Naive B cell (primary cell): Measurements from ENCODE around the gene GH2. TPM values are rescaled to one million over a fixed set of nuclear protein-coding genes. Genes with fewer than 3 reads are reported as not detected.
"Not testable (repeated sequence)": the region's sequence is repeated elsewhere in the genome, so short reads cannot be mapped to it uniquely, and the experiment has no call there.

Source experiments
- ATAC-seq, 2 donors: fragments of 150-1000 bp; cut with Tn5 transposase; 2 replicates each; pipeline ENCODE4 v1.10.0; 2021; ENCODE audit warnings: low read depth in 2 of 2, mild to moderate bottlenecking in 2 of 2, moderate library complexity in 2 of 2
- DNase-seq: peaks from one replicate; pipeline ENCODE4 v3.0.0; 2022
- H3K27ac Mint-ChIP-seq, 6 donors: one replicate each; pipeline ENCODE4 v1.8.0; 2020 to 2022; ENCODE audit warnings: mild to moderate bottlenecking in 6 of 6, mixed read lengths in 6 of 6, moderate library complexity in 5 of 6, inconsistent platforms in 2 of 6
- H3K27me3 Mint-ChIP-seq, 3 donors: one replicate each; pipeline ENCODE4 v1.8.0; 2021 to 2022; ENCODE audit warnings: mixed read lengths in 3 of 3, mild to moderate bottlenecking in 1 of 3
- H3K36me3 Mint-ChIP-seq, 2 donors: one replicate each; pipeline ENCODE4 v1.8.0; 2020 to 2022; ENCODE audit warnings: mixed read lengths in 2 of 2, inconsistent platforms in 1 of 2, mild to moderate bottlenecking in 1 of 2
- H3K4me1 Mint-ChIP-seq, 3 donors: one replicate each; pipeline ENCODE4 v1.8.0; 2020 to 2022; ENCODE audit warnings: mixed read lengths in 3 of 3, inconsistent platforms in 1 of 3, mild to moderate bottlenecking in 1 of 3, moderate library complexity in 1 of 3
- H3K4me3 Mint-ChIP-seq, 8 donors: one replicate each; pipeline ENCODE4 v1.8.0; 2020 to 2022; ENCODE audit warnings: mild to moderate bottlenecking in 8 of 8, mixed read lengths in 8 of 8, moderate library complexity in 8 of 8, inconsistent platforms in 2 of 8
- H3K9me3 Mint-ChIP-seq, 7 donors: one replicate each; pipeline ENCODE4 v1.8.0; 2020 to 2022; ENCODE audit warnings: mixed read lengths in 7 of 7, mild to moderate bottlenecking in 5 of 7, inconsistent platforms in 2 of 7, moderate library complexity in 1 of 7
- polyA plus RNA-seq, 6 donors: library from polyadenylated mRNA; unstranded; fragments of 300-500 nt; fragmentation: Illumina TruSeq; gene quantifications; one replicate each; pipeline ENCODE4 v1.2.3, GENCODE V29; 2021; ENCODE audit warnings: low read depth in 6 of 6

The GH2 gene
- polyA plus RNA-seq, 6 donors from 2014 or later = not detected

DNA sequence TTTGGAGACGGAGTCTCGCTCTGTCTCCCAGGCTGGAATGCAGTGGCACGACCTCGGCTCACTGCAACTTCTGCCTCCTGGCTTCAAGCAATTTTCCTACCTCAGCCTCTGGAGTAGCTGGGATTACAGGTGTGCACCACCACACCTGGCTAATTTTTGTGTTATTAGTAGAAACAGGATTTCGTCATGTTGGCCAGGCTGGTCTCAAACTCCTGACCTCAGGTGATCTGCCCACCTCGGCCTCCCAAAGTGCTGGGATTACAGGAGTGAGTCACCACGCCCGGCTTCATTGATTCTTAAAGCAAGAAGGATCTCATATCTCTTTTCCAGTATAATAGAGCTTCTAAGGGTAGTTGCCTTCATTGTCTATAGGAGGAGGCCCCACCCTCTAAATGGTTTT, 23.1 kb upstream of the GH2 start:
- not testable (repeated sequence) for DNase-seq, H3K4me3 Mint-ChIP-seq, H3K9me3 Mint-ChIP-seq, ATAC-seq, H3K4me1 Mint-ChIP-seq, H3K36me3 Mint-ChIP-seq, H3K27me3 Mint-ChIP-seq
- peak overlapping the region in 1 of 6 donors; percentile 54 for H3K27ac Mint-ChIP-seq

DNA sequence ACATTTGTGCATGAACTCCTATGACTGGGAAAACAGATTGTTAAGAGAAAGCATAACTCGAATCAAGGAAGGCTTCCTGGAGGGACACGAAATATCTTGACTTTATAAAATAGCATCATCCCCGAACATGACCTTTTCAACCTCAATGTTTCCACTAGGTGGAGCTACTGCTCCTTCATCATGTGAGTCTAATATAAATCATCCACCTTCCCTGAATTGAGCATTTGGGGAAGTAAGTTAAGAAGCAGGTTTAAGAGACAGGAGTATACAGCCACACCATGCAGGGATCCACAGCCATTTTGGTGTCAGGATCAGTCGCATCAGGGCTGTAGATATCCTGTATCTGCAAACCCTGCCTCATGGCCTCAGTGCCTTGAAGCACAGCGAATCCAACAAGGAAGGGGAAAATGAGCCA, 22.1 kb upstream of the GH2 start:
- peak overlapping the region in 1 of 8 donors; percentile 84 for H3K4me3 Mint-ChIP-seq
- not testable (repeated sequence) for H3K36me3 Mint-ChIP-seq, H3K9me3 Mint-ChIP-seq, H3K4me1 Mint-ChIP-seq, H3K27me3 Mint-ChIP-seq
- DNase-seq = peak; percentile 63
- peak overlapping the region in 1 of 6 donors; percentile 94 for H3K27ac Mint-ChIP-seq
- peak; percentile 97 to 98 for ATAC-seq

DNA sequence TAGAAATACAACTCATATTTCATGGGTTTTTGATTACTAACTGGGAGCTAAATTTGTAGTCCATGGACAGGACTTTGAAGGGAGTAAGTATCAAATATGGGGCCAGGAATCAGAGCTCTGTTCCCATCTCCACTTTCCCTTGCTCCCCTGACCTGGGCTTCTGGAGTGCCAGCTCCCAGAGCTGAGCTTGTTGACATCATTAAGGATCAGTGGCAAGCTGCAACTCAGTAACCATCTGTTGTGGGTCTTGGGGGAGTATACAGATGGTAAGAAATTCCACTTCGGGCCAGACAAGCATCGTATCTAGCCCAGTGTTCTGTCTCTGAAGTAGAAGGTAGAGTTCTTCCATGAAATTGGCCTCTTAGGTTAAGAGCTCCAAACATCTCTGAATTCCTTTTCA, 20.2 kb upstream of the GH2 start:
- not testable (repeated sequence) for H3K4me1 Mint-ChIP-seq

DNA sequence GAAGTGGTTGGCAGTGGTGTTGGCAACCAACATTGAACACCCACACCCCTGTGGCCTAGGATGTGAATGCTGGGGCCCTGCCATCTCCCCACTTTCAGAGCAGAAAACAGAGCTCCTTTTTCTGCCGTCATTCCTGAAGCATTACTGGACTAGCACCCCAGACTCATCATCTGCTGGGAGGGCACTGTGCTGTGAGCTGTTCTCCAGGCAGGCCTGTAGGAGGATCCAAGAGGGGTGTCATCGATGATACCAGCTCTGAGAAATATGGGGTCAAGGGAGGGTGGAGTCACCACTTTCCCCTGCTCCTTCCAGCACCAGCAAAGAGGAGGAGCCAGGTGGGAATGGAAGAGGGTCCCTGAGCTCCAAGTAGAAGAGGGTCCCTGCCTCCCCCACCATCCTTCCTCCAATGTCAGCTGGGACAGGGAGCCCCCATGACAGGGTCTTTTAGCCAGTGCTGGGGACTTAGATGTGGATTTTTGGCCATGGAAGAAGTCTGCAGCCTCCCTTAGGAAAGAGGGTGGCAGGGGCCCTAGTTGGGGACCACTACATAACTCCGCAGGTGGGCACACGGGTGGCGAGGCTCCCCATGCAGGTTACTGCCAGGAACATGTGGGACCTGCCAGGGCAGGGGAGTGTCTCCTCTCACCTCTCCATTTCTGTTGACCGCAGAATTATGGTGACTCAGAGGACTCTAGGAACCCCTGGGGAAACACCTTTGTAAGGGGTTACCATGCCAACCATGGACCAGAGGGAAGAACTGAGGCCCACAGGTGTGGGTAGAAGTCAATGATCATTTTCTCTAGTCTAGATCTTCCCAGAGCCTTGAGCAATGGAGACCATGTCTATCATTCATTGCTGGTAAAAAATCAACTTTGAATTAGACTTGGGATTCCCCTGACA, 17.4 kb upstream of the GH2 start:
- not testable (repeated sequence) for H3K9me3 Mint-ChIP-seq, H3K27me3 Mint-ChIP-seq, H3K4me3 Mint-ChIP-seq, ATAC-seq, H3K4me1 Mint-ChIP-seq, DNase-seq, H3K36me3 Mint-ChIP-seq
- peak overlapping the region in 1 of 6 donors; percentile 3 for H3K27ac Mint-ChIP-seq

More for the DNA sequence above, 20.2 kb upstream of the GH2 start:
- H3K9me3 Mint-ChIP-seq, ATAC-seq, H3K27ac Mint-ChIP-seq, H3K27me3 Mint-ChIP-seq, H3K36me3 Mint-ChIP-seq, H3K4me3 Mint-ChIP-seq, DNase-seq: not testable (repeated sequence)

DNA sequence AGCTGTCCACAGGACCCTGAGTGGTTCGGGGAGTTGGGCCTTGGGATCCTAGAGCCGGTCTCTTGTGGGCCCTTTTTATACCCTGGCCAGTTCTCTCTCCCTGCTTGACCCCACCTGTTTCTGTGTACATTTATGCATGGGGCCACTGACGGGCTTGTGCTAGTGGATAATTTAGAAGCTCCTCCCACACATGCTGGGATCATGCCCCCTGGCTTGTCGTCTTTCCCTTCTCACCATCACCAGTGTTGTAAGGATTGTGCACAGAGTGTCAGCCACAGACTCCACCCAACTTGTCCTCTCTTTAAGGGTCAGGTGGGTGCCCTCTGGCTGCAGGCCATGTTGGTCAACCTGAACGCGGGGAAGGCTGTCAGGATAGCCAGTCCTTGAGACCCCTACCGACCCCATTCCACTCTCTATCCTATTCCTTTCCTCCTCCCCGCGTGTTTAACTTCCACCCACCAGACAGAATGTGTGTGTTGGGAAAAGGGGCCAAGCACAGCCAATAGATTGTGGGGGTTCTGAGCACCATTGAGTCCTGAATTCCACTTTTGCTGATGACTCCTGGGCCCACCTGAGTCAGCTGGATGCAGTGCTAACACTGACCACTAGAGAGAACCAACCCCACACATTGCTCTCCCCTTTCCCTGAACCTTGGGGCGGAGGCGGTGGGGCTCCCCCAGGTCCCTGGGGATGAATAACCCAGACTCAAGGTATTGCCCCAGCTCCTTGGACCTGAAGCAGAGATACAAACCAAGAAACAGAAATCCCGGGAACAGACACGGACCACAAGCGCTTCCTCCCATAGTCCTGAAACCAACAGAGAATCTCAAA, 15.0 kb upstream of the GH2 start, which contains the start of gene CSH1:
CSH1 (minus strand) TSS at position 51 of the 831 bp plus-strand sequence. CDS start 63 bp downstream, outside the sequence.
- H3K9me3 Mint-ChIP-seq, H3K4me1 Mint-ChIP-seq, DNase-seq, H3K4me3 Mint-ChIP-seq, H3K36me3 Mint-ChIP-seq, H3K27me3 Mint-ChIP-seq: not testable (repeated sequence)
- peak within 1 kb of the TSS in 1 of 6 donors; percentile 76 for H3K27ac Mint-ChIP-seq
- ATAC-seq = peak in 1 of 2 donors; percentile 43

DNA sequence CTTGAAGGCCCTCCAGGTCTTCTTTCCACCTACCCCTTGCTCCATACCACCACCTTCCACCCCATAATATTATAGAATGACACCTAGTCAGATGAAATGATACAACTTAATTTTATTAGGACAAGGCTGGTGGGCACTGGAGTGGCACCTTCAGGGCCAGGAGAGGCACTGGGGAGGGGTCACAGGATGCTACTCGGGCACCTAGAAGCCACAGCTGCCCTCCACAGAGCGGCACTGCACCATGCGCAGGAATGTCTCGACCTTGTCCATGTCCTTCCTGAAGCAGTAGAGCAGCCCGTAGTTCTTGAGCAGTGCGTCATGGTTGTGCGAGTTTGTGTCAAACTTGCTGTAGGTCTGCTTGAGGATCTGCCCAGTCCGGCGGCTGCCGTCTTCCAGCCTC, 13.1 kb upstream of the GH2 start:
- ATAC-seq, DNase-seq, H3K4me1 Mint-ChIP-seq, H3K36me3 Mint-ChIP-seq, H3K4me3 Mint-ChIP-seq, H3K9me3 Mint-ChIP-seq, H3K27ac Mint-ChIP-seq, H3K27me3 Mint-ChIP-seq: not testable (repeated sequence)

DNA sequence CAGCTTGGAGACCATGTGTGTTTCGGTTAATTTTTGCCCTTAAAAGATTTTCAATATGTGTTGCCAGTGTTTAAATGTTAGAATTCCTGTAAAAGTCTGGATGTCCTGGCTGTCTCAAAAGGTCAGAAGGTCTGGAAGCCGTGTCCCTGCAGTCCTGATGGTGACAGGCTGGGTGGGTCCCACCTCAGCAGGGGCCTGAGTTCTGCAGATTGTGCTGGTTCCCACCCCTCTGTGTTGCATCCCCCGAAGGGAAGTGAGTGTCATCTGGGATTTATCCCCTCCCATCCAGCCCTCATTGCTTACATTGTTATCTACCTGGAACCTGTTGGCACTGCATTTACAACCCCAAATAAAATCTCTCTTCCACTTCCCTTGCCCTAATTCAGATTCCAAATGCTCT, 12.3 kb upstream of the GH2 start:
- not testable (repeated sequence) for H3K9me3 Mint-ChIP-seq, H3K4me3 Mint-ChIP-seq, DNase-seq, H3K27ac Mint-ChIP-seq, H3K27me3 Mint-ChIP-seq, H3K36me3 Mint-ChIP-seq, H3K4me1 Mint-ChIP-seq, ATAC-seq

DNA sequence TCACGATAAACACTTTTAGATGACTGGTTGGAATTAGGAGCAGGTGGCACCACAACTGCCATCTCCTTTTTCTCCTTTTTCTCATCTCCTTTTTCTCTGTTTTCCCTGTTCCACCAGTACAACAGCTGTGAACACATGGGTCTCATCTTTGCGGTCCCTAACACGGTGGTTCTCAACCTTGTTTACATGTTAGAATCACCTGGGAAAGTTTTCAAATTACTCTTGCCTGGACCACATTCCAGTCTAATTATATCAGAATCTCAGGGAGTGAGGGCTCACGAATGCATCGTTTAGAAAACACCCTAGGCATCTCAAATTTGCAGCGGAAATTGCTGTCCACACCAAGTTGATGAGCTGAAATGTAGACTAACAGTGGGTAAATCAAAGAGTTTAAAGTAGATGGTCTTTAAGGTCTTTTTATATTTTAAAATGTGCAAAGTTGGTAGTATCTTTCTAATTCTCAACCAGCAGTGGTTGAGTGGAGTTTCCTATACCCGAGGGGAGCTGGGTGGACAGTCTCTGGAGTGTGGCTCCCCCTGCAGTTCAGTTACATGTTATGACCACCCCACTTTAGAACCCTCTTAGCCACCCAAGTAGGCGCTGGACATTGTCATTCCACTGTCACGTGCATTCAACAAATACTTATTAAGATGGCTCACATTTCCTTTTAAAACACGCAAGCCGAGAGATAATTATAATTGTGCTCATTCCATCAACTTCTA, 10.7 kb upstream of the GH2 start:
- H3K9me3 Mint-ChIP-seq, H3K27me3 Mint-ChIP-seq, DNase-seq, H3K4me1 Mint-ChIP-seq, ATAC-seq, H3K36me3 Mint-ChIP-seq, H3K4me3 Mint-ChIP-seq: not testable (repeated sequence)
- H3K27ac Mint-ChIP-seq = peak overlapping the region in 1 of 6 donors; percentile 63

DNA sequence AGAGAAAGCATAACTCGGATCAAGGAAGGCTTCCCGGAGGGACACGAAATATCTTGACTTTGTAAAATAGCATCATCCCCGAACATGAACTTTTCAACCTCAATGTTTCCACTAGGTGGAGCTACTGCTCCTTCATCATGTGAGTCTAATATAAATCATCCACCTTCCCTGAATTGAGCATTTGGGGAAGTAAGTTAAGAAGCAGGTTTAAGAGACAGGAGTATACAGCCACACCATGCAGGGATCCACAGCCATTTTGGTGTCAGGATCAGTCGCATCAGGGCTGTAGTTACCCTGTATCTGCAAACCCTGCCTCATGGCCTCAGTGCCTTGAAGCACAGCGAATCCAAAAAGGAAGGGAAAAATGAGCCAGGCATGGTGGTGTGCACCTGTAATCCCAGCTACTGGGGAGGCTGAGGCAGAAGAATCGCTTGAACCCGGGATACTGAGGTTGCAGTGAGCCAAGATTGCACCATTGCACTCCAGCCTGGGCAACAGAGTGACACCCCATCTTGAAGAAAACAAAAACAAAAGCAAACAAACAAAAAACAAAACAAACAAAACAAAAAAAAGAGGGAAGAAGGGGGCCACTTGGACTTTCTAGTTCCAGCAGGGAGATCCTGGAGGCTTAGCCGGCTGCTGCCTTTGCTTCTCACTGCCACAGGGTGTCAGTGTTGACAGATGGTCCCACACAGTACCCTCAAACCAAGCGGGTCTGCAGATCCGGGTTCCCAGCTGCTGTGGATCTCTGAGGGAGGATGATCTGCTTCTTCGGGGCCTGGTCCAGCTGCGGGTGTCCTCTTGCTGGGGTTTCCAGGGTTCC, 7.5 kb upstream of the GH2 start:
- Mint-ChIP-seq H3K27ac (peak overlapping the region in 1 of 6 donors; percentile 86), H3K4me3 (peak overlapping the region in 1 of 8 donors; percentile 42)
- H3K4me1 Mint-ChIP-seq, H3K27me3 Mint-ChIP-seq, H3K9me3 Mint-ChIP-seq, H3K36me3 Mint-ChIP-seq: not testable (repeated sequence)
- peak; percentile 94 to 97 for ATAC-seq
- DNase-seq = peak; percentile 37

DNA sequence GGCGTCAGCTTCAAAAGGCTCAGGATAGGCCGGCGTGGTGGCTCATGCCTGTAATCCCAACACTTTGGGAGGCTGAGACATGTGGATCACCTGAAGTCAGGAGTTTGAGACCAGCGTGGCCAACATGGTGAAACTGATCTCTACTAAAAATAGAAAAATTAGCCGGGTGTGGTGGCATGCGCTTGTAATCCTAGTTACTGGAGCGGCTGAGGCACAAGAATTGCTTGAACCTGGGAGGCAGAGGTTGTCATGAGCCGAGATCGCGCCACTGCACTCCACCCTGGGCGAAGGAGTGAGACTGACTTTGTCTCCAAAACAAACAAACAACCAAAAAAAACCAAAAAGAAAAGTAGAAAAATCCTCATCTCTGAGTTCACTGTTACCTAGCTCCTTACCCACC, 3.4 kb upstream of the GH2 start:
- not testable (repeated sequence) for ATAC-seq, H3K9me3 Mint-ChIP-seq, H3K27ac Mint-ChIP-seq, DNase-seq, H3K36me3 Mint-ChIP-seq, H3K4me3 Mint-ChIP-seq
- H3K4me1 Mint-ChIP-seq = peaks cover 10 to 16% (median 12%) of the 10 kb centered on the region in 3 donors
- H3K27me3 Mint-ChIP-seq = peaks cover 0 to 13% (median 11%) of the 10 kb centered on the region in 3 donors

DNA sequence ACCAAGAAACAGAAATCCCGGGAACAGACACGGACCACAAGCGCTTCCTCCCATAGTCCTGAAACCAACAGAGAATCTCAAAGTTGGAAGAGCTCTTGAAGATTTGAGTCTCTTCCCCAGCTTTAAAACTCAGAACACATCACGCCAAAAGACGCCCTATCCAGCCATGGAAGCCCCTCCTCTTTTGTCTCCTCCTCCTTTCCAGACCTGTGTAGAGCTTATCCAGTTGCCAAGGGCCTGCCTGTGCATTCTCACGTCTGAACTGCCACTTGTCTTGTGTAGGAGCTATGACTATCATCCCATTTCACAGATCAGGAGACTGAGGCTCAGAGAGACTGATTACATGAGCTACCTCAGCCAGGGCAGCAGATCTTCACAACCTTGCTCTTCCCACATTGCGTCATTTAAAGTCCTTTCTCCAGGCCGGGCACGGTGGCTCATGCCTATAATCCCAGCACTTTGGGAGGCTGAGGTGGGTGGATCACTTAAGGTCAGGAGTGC, 932 bp upstream of the GH2 start:
- not testable (repeated sequence) for H3K9me3 Mint-ChIP-seq, DNase-seq, H3K4me3 Mint-ChIP-seq, H3K36me3 Mint-ChIP-seq, ATAC-seq
- peaks cover 6 to 12% (median 10%) of the 10 kb centered on the region in 3 donors for H3K4me1 Mint-ChIP-seq
- peaks cover 7 to 20% (median 17%) of the 10 kb centered on the region in 3 donors for H3K27me3 Mint-ChIP-seq
- peak overlapping the region in 1 of 6 donors; percentile 56 for H3K27ac Mint-ChIP-seq

DNA sequence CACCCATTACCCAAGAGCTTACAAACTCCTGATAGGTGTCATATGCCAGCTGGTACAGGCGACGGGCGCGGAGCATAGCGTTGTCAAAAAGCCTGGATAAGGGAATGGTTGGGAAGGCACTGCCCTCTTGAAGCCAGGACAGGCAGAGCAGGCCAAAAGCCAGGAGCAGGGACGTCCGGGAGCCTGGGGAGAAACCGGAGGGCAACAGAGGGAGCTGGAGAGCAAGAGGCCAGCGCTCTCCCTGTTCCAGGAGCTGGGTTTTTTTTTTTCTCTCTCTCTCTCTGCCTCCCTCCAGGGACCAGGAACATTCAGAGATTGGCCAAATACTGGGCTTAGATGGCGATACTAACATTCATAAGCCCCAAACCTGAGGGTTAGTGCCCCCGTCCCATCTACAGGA, 407 bp downstream of the GH2 start:
- not testable (repeated sequence) for ATAC-seq, H3K36me3 Mint-ChIP-seq, DNase-seq, H3K9me3 Mint-ChIP-seq, H3K27ac Mint-ChIP-seq, H3K4me3 Mint-ChIP-seq
- peaks cover 4 to 20% (median 17%) of the 10 kb centered on the region in 3 donors for H3K27me3 Mint-ChIP-seq
- H3K4me1 Mint-ChIP-seq = peaks cover 6 to 12% (median 10%) of the 10 kb centered on the region in 3 donors
